ENCODE results near the gene TFR2.
"Not testable (repeated sequence)": the region's sequence is repeated elsewhere in the genome, so short reads cannot be mapped to it uniquely, and the experiment has no call there.

Gene TFR2

GRCh38 chr7:100678291-100678984 is 37.1 kb upstream of the TFR2 start:
- no peak for DNase-seq (ENCODE audit: extremely low read depth in 1 of 2, low read depth in 1 of 2)

GRCh38 chr7:100677308-100678267 is 36.2 kb upstream of the TFR2 start:
- no peak for DNase-seq (ENCODE audit: extremely low read depth in 1 of 2, low read depth in 1 of 2)

- DNase-seq (ENCODE audit: extremely low read depth in 1 of 2, low read depth in 1 of 2), result no peak
Observed at GRCh38 chr7:100676501-100677306, 35.4 kb upstream of the TFR2 start.

- DNase-seq (ENCODE audit: extremely low read depth in 1 of 2, low read depth in 1 of 2), result peak; percentile 71 to 74
Observed at GRCh38 chr7:100675581-100676350, 34.4 kb upstream of the TFR2 start.

- DNase-seq (ENCODE audit: extremely low read depth in 1 of 2, low read depth in 1 of 2), result no peak
Observed at GRCh38 chr7:100675105-100675451, 33.7 kb upstream of the TFR2 start.

GRCh38 chr7:100674411-100675104 is 33.2 kb upstream of the TFR2 start:
- DNase-seq (ENCODE audit: extremely low read depth in 1 of 2, low read depth in 1 of 2), result no peak

GRCh38 chr7:100673942-100674410 is 32.6 kb upstream of the TFR2 start:
- DNase-seq (ENCODE audit: extremely low read depth in 1 of 2, low read depth in 1 of 2), result no peak

DNA sequence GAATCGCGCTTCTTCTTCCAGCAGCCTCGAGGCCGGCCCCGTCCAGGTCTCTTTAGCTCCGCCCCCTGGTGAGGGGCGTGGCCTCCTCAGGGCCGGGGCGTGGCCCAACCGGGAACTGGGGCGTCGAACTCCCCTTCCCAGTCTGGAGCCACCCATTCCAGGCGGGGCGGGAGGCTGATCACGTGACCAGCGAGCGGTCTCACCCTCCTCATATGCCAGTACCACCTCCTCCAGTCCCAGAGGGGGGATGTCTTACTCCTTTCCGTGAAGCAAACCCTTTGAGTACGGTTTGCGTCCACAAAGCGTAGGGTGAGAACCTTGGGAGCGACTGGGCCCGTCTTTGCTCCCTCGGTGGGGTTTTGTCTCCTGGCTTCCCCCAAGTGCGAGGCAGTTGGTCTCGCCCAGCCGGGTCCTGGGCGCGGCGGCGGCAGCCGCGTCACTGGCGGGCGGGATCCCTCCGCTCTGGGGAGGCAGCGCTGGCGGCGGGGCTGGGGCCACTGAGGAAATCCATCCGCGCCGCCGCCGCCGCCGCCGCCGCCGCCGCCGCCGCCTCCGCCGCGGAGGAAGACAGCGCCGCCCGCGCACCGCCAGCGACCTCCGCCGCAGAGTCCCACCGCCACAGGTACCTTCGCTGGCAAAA is 32.1 kb upstream of the TFR2 start, which contains the start of gene GNB2:
TSS of gene GNB2 (plus strand) at position 439 of the 640 bp plus-strand sequence. CDS start 2,526 bp downstream, outside the sequence.
- DNase-seq (ENCODE audit: extremely low read depth in 1 of 2, low read depth in 1 of 2), result peak; percentile 97 to 99

- DNase-seq (ENCODE audit: extremely low read depth in 1 of 2, low read depth in 1 of 2), result no peak
Observed at GRCh38 chr7:100671353-100672327, 30.3 kb upstream of the TFR2 start.

DNA sequence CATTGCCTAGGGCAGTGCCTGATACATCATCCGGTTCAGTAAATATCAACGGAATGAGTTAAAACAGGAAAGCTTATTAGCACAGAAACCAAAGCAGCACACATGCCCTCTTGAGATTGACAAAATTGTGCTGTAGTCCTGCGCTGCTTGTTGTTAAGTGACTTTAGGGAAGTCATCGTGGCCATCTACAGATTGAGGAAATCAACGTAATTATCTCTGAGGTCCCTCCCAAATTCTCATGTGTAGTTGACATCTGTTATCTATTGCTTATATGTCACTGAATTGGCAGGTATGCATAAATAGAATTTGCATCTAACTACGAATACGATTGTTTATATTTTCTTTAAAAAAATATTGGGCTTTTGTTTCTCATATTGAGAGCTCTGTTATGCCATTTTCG is 28.7 kb upstream of the TFR2 start:
- DNase-seq (ENCODE audit: extremely low read depth in 1 of 2, low read depth in 1 of 2), result no peak

GRCh38 chr7:100669106-100669505 is 27.8 kb upstream of the TFR2 start:
- not testable (repeated sequence) for DNase-seq (ENCODE audit: extremely low read depth in 1 of 2, low read depth in 1 of 2)

- DNase-seq (ENCODE audit: extremely low read depth in 1 of 2, low read depth in 1 of 2), result no peak
Observed at GRCh38 chr7:100668069-100668449, 26.7 kb upstream of the TFR2 start.

DNA sequence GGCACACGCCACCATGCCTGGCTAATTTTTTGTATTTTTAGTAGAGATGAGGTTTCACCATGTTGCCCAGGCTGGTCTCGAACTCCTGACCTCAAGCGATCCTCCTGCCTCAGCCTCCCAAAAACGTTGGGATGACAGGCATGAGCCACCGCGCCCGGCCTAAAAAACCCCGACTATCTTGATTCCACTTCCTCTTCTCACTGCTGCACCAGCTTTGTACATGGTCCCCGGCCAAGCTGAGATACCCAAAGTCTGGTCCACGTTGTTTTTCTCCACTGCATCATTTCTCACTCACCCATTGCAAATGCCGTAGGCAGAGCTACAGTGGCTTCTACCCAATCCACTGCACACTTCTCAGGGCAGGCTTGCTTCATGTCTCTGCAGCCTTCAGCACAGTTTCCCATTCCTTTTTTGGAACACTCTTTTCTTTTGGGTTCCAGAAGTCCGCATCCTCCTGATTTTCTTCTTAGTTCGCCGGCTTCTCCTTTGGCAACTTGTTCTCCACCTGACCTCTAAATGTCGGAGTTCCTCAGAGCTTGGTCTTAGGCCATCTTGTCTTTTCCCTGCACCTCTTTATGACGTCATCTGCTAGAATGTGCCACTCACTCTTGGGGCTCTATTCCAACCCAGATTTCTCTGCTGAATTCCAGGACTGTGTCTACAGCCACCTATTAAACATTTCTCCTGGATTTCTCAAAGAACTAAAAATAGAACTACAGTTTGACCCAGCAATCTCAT is 26.1 kb upstream of the TFR2 start:
- no peak for DNase-seq (ENCODE audit: extremely low read depth in 1 of 2, low read depth in 1 of 2)

GRCh38 chr7:100665168-100665726 is 23.9 kb upstream of the TFR2 start:
- no peak for DNase-seq (ENCODE audit: extremely low read depth in 1 of 2, low read depth in 1 of 2)

DNA sequence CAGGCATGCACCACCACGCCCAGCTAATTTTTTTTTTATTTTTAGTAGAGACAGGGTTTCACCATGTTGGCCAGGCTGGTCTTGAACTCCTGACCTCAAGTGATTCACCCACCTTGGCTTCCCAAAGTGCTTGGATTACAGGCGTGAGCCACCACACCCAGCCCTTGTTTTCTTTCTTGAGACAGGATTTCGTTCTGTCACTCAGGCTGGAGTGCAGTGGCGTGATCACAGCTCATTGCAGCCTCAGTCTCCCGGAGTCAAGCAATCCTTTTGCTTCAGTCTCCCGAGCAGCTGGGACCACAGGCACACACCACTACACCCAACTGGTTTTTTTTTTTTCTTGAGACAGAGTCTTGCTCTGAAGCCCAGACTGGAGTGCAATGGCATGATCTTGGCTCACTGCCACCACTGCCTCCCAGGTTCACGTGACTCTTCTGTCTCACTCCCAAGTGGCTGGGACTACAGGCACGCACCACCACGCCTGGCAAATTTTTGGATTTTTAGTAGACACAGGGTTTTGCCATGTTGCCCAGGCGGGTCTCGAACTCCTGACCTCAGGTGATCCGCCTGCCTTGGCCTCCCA is 20.9 kb upstream of the TFR2 start:
- DNase-seq (ENCODE audit: extremely low read depth in 1 of 2, low read depth in 1 of 2), result not testable (repeated sequence)

DNA sequence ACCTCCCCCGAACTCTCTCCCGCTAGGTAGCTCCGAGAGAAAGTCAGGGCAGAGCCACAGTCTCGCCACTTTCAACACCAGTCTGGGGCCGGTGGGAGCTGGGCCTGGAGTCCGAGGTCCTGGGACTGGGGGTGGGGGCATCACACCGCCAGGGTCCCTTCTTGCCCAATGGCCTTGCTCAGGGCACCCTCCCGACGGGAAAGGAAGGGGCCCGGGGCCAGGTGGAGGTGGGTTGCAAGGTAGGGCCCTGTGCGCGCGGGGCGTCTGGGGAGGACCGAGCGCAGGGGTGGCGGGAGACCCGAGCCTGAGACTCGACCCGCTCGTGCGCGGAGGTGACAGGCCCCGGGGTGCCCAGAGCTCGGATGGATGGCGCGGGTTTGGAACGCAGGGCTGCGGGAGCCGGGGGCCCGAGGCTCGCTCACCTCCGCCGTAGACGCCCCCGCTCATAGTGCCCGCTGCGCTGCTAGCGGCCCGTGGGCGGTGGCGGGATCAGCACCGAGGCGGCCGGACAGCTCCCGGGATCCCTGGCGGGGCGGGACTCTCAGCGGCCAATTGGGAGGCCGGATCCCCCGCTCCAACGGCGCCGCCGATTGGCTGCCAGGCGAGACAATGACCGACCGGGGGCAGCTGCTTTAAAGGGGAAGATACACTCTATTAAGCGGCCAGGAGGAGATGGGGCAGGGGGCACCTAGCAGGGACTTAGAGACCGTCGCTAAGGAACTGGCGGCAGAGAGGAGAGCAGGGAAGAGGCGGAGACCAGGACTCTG is 14.7 kb upstream of the TFR2 start, which contains the start of gene ACTL6B:
TSS of gene ACTL6B (minus strand) at position 541 of the 767 bp plus-strand sequence. CDS start at position 447, 94 bp downstream.
- DNase-seq (ENCODE audit: extremely low read depth in 1 of 2, low read depth in 1 of 2), result no peak

Measured in stimulated activated CD8-positive, alpha-beta memory T cell treated with anti-CD3 and anti-CD28 coated beads, Interleukin-7, amount 100 ng/mL, for 48 hours (primary cell).